HEK293 (cell line): Measurements from ENCODE around the gene BICC1.

Experiments
- CTCF ChIA-PET: fragments of 350-600 bp; formaldehyde crosslinking; extraction: SDS; loops from one replicate; lab custom pipeline; 2021; ENCODE audit warnings: antibody characterized with exemption; lab: Yijun Ruan, JAX
- POLR2A ChIA-PET: fragments of 300-600 bp; formaldehyde crosslinking; extraction: SDS; loops from one replicate; lab custom pipeline; 2020; ENCODE audit warnings: antibody characterized with exemption, inconsistent platforms; lab: Yijun Ruan, JAX
- H3K27ac ChIP-seq: fragments of 200-500 bp; sonication (Bioruptor generic); 2 replicates; pipeline ENCODE4 v1.5.1; 2014; ENCODE audit warnings: low read depth, low read length, control low read depth, inconsistent platforms; ENCODE audit errors: extremely low read depth
- H3K36me3 ChIP-seq, 2 experiments: fragments of 200-500 bp in 1 of 2; sonication (Bioruptor generic) in 1 of 2; 1 replicate in 1 of 2; 2 replicates in 1 of 2; pipeline ENCODE4 v1.5.1; 2014 to 2017; ENCODE audit warnings: inconsistent platforms in 2 of 2, low read length in 2 of 2; ENCODE audit not compliant: control insufficient read depth in 2 of 2, insufficient read depth in 1 of 2
- H3K4me1 ChIP-seq: fragments of 200-500 bp; sonication (Bioruptor generic); 2 replicates; pipeline ENCODE4 v1.5.1; 2014; ENCODE audit warnings: mild to moderate bottlenecking, low read length, inconsistent platforms; ENCODE audit not compliant: control insufficient read depth, insufficient read depth
- H3K4me3 ChIP-seq: 2 replicates; pipeline ENCODE4 v1.5.1; 2011; ENCODE audit warnings: low read depth, mild to moderate bottlenecking, control low read depth, low read length, moderate library complexity
- H3K9me3 ChIP-seq: fragments of 200-500 bp; sonication (Bioruptor generic); 2 replicates; pipeline ENCODE4 v1.5.1; 2014; ENCODE audit warnings: low read depth, low read length, inconsistent platforms; ENCODE audit not compliant: control insufficient read depth, insufficient read depth
- CTCF ChIP-seq: fragments of 450-650 bp; formaldehyde crosslinking; IDR thresholded peaks from 2 replicates; pipeline ENCODE4 v1.5.1; 2016; ENCODE audit warnings: missing biosample characterization, missing genetic modification characterization
- GLI4 ChIP-seq: fragments of 450-650 bp; formaldehyde crosslinking; IDR thresholded peaks from 2 replicates; pipeline ENCODE4 v1.5.1; 2016; ENCODE audit warnings: missing biosample characterization, missing genetic modification characterization
- HOXC10 ChIP-seq: sonication (generic); formaldehyde crosslinking; IDR thresholded peaks from 2 replicates; pipeline ENCODE4 v1.8.1; 2023; ENCODE audit warnings: mild to moderate bottlenecking, missing genetic modification reagents
- KLF9 ChIP-seq: fragments of 450-650 bp; formaldehyde crosslinking; IDR thresholded peaks from 2 replicates; pipeline ENCODE4 v1.5.1; 2016; ENCODE audit warnings: missing biosample characterization, missing genetic modification characterization, low read depth
- TSHZ1 ChIP-seq: fragments of 450-650 bp; formaldehyde crosslinking; IDR thresholded peaks from 2 replicates; pipeline ENCODE4 v1.5.1; 2016; ENCODE audit warnings: missing biosample characterization, missing genetic modification characterization, borderline replicate concordance
- ZBTB21 ChIP-seq: fragments of 450-650 bp; formaldehyde crosslinking; IDR thresholded peaks from 2 replicates; pipeline ENCODE4 v1.5.1; 2017; ENCODE audit warnings: missing biosample characterization, missing genetic modification characterization
- ZNF132 ChIP-seq: fragments of 450-650 bp; formaldehyde crosslinking; IDR thresholded peaks from 2 replicates; pipeline ENCODE4 v1.5.1; 2017; ENCODE audit warnings: missing biosample characterization, missing genetic modification characterization, borderline replicate concordance
- ZNF248 ChIP-seq: fragments of 450-650 bp; formaldehyde crosslinking; IDR thresholded peaks from 2 replicates; pipeline ENCODE4 v1.5.1; 2017; ENCODE audit warnings: missing biosample characterization, missing genetic modification characterization
- ZNF274 ChIP-seq, 2 experiments: fragments of 200-500 bp in 1 of 2; fragments of 450-650 bp in 1 of 2; sonication (Bioruptor generic) in 1 of 2; formaldehyde crosslinking in 1 of 2; IDR thresholded peaks; 2 replicates each; pipeline versions ENCODE4 v1.5.1 to v1.6.1; 2014 to 2016; ENCODE audit warnings: borderline replicate concordance in 1 of 2, inconsistent platforms in 1 of 2, low read length in 1 of 2, missing biosample characterization in 1 of 2, missing genetic modification characterization in 1 of 2
- ZNF391 ChIP-seq: fragments of 450-650 bp; formaldehyde crosslinking; IDR thresholded peaks from 2 replicates; pipeline ENCODE4 v1.5.1; 2016; ENCODE audit warnings: low read depth, missing biosample characterization, missing genetic modification characterization, borderline replicate concordance
- ZNF600 ChIP-seq: fragments of 450-650 bp; formaldehyde crosslinking; IDR thresholded peaks from 2 replicates; pipeline ENCODE4 v1.5.1; 2016; ENCODE audit warnings: missing biosample characterization, missing genetic modification characterization
- ZNF629 ChIP-seq: fragments of 450-650 bp; formaldehyde crosslinking; IDR thresholded peaks from 2 replicates; pipeline ENCODE4 v1.5.1; 2017; ENCODE audit warnings: missing biosample characterization, missing genetic modification characterization
- TF ChIP-seq, protein P1 (sequence below): fragments of 450-650 bp; formaldehyde crosslinking; IDR thresholded peaks from 2 replicates; pipeline ENCODE4 v1.5.1; 2016; ENCODE audit warnings: missing biosample characterization, missing genetic modification characterization, low read depth
- TF ChIP-seq, protein P2 (sequence below): IDR thresholded peaks from 2 replicates; pipeline ENCODE4 v1.6.1; 2011; ENCODE audit warnings: mild to moderate bottlenecking, low read depth, low read length, borderline replicate concordance

BICC1 gene

DNA sequence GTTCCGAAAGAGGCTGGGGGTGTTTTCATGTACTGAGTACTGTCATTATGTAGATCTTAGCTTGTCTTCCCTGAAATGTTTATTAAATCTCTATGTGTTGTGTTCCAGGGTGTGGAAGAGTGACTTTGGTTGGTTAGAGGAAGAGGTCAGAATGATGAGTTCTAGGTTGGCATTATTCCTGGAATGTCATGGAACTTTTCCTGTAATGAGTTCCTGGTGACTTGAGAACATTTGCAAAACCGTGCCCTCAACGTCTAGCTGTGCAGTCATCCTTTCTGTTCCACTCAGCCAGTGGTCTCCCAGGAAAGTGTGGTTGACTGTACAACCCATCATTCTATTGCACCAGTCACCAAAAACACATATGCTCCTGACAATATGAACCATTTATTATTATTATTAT, 129.6 kb downstream of the BICC1 start:
- ChIA-PET POLR2A (no interaction called here), CTCF (interaction anchor here (0.7 to 5.8 kb wide), 5 partner anchors 111 to 227 kb away, joined by 3 to 34 read pairs (median 6); no protein-coding TSS in a partner anchor)

DNA sequence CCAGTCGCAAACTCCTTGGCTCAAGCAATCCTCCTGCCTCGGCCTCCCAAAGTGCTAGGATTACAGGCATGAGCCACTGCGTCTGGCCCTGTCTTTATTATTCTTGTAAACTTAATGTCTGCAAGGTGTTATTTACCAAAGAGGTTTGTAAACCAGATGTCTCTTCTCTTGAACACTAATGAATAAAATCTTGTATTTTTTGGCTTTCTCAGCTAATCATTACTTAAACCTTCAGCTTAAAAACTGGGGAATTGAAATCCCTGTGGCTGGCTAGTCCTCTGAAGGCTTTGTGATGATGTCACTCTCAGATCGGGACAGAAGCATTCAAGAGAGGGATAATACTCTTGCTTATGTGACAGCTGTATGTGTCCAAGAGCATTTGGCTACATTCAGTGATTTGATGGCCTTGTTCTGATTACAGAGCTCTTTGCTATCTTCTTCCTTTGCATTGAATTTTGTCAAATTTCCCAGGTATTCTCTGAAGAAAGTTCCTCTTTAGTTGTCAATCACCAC, 130.3 kb downstream of the BICC1 start:
- TF ChIP-seq, protein P1, sequence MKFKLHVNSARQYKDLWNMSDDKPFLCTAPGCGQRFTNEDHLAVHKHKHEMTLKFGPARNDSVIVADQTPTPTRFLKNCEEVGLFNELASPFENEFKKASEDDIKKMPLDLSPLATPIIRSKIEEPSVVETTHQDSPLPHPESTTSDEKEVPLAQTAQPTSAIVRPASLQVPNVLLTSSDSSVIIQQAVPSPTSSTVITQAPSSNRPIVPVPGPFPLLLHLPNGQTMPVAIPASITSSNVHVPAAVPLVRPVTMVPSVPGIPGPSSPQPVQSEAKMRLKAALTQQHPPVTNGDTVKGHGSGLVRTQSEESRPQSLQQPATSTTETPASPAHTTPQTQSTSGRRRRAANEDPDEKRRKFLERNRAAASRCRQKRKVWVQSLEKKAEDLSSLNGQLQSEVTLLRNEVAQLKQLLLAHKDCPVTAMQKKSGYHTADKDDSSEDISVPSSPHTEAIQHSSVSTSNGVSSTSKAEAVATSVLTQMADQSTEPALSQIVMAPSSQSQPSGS (tag by site-specific recombination): peak; percentile 76
- no peak for TF ChIP-seq CTCF (tag by site-specific recombination)
- TF ChIP-seq, all 188 proteins: peak for 1
- Histone ChIP-seq H3K27ac (no peak overlapping the region), H3K9me3 (no peaks in the 10 kb centered on the region), H3K4me1 (peaks cover 5% of the 10 kb centered on the region; the same call in 1 of the 2 replicates), H3K4me3 (no peak overlapping the region), H3K36me3 (no peaks in the 10 kb centered on the region)
- ChIA-PET CTCF (interaction anchor here (0.9 to 5.8 kb wide), 5 partner anchors 112 to 344 kb away, joined by 3 to 34 read pairs (median 4); no protein-coding TSS in a partner anchor), POLR2A (no interaction called here)

More for the DNA sequence above, 129.6 kb downstream of the BICC1 start:
- Histone ChIP-seq H3K9me3 (no peaks in the 10 kb centered on the region), H3K27ac (no peak overlapping the region), H3K36me3 (no peaks in the 10 kb centered on the region), H3K4me3 (no peak overlapping the region), H3K4me1 (peaks cover 5% of the 10 kb centered on the region; the same call in 1 of the 2 replicates)
- TF ChIP-seq, protein P2, sequence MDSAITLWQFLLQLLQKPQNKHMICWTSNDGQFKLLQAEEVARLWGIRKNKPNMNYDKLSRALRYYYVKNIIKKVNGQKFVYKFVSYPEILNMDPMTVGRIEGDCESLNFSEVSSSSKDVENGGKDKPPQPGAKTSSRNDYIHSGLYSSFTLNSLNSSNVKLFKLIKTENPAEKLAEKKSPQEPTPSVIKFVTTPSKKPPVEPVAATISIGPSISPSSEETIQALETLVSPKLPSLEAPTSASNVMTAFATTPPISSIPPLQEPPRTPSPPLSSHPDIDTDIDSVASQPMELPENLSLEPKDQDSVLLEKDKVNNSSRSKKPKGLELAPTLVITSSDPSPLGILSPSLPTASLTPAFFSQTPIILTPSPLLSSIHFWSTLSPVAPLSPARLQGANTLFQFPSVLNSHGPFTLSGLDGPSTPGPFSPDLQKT: no peak
- TF ChIP-seq KLF9 (tag by site-specific recombination) (no peak), CTCF (tag by site-specific recombination) (no peak), TSHZ1 (tag by site-specific recombination) (no peak), ZNF600 (tag by site-specific recombination) (no peak), GLI4 (tag by site-specific recombination) (no peak), ZBTB21 (no peak), ZNF629 (tag by site-specific recombination) (no peak), ZNF391 (tag by site-specific recombination) (no peak), HOXC10 (CRISPR knock-in tag) (no peak), ZNF132 (no peak), ZNF274 (IDR thresholded peaks at IDR 0.05; ENCODE audit: low read length) (no peak), ZNF274 (tag by site-specific recombination; IDR thresholded peaks at IDR 0.05; ENCODE audit: borderline replicate concordance) (no peak), ZNF248 (tag by site-specific recombination) (no peak)
